ENCODE data around the gene CD99. TPM values are rescaled to one million over a fixed set of nuclear protein-coding genes. Genes with fewer than 3 reads are reported as not detected.

Gene CD99
- total RNA-seq, 2 donors from 2014 or later = 234 to 282 TPM

DNA sequence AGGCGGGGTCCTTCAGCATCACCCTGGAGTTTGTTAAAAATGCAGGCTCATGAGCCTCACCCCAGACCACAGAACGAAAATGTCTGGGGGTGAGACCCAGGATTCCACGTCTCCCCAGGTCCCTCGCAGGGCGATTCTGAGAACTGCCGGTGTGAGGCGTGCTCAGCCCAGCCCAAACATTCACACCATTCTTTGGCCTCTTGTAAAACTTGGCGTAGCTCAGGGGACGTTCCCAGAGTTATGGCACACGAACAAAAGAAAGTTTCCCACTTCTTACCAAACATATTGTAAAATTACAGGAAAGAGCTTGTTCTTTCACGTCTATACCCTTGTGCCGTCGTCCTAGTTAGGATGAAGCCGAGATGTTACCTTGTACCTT, 12.9 kb downstream of the CD99 start:
- Histone ChIP-seq H3K36me3 (no peaks in the 10 kb centered on the region), H3K4me3 (no peak overlapping the region), H3K4me1 (peaks cover 0 to 89% of the 10 kb centered on the region in 2 donors), H3K27me3 (no peaks in the 10 kb centered on the region), H3K9me3 (no peaks in the 10 kb centered on the region), H3K27ac (peak overlapping the region; percentile 67 to 76)
- no peak for DNase-seq (ENCODE audit: low spot score)
- TF ChIP-seq, protein P1, sequence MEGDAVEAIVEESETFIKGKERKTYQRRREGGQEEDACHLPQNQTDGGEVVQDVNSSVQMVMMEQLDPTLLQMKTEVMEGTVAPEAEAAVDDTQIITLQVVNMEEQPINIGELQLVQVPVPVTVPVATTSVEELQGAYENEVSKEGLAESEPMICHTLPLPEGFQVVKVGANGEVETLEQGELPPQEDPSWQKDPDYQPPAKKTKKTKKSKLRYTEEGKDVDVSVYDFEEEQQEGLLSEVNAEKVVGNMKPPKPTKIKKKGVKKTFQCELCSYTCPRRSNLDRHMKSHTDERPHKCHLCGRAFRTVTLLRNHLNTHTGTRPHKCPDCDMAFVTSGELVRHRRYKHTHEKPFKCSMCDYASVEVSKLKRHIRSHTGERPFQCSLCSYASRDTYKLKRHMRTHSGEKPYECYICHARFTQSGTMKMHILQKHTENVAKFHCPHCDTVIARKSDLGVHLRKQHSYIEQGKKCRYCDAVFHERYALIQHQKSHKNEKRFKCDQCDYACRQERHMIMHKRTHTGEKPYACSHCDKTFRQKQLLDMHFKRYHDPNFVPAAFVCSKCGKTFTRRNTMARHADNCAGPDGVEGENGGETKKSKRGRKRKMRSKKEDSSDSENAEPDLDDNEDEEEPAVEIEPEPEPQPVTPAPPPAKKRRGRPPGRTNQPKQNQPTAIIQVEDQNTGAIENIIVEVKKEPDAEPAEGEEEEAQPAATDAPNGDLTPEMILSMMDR (IDR thresholded peaks at IDR 0.05) = peak in 1 of 2 donors; percentile 53

DNA sequence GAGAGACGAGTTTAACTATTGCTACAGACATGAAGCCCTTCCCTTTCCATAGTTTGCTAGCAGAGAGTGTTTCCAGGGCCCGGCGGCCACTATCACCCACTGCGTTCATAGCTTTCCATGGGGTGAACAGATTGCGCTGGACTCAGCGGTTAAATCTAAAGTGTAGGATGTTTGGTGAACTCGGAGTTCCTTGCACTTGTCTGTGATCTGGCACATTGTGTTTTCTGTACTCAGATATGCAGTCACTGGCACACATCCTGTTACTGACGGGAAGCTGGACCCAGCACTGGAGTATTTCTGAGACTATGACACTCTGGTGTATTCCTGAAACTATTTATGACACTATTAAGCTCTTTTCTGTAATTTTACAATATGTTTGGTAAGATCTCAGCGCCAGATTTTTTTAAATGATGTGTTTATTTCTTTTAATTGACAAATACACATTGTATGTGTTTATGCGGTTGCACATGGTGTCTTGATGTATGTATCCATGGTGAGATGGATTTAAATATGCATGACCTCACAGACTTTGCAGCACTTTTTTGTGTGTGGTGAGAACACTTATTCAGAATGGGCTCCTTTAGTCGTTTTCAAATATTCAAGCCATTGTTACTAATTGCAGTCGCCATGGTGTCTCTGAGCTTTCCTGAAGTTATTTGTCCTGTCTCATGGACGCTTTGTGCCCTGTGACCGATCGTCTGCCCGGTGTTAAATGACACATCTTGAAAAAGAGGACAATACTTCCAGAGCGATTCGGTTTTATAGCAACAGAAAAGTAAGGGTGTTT, 14.1 kb downstream of the CD99 start:
- no peak for DNase-seq (ENCODE audit: low spot score)
- TF ChIP-seq, protein P1 (IDR thresholded peaks at IDR 0.05) = no peak
- peak overlapping the region; percentile 67 to 76 for H3K27ac ChIP-seq
- no peaks in the 10 kb centered on the region for H3K9me3 ChIP-seq
- H3K36me3 ChIP-seq = no peaks in the 10 kb centered on the region
- peaks cover 0 to 93% of the 10 kb centered on the region in 2 donors for H3K4me1 ChIP-seq
- H3K27me3 ChIP-seq = no peaks in the 10 kb centered on the region
- H3K4me3 ChIP-seq = no peak overlapping the region

- Histone ChIP-seq H3K4me3 (no peak overlapping the region), H3K36me3 (peaks cover under 1% of the 10 kb centered on the region), H3K9me3 (no peaks in the 10 kb centered on the region), H3K27ac (peak overlapping the region; percentile 66 to 76), H3K4me1 (peaks cover 0 to 82% of the 10 kb centered on the region in 2 donors), H3K27me3 (no peaks in the 10 kb centered on the region)
- TF ChIP-seq, protein P1 (IDR thresholded peaks at IDR 0.05) = no peak
- DNase-seq (ENCODE audit: low spot score) = peak; percentile 77
Observed at GRCh38 chrX:2707334-2707760, 16.3 kb downstream of the CD99 start.

DNA sequence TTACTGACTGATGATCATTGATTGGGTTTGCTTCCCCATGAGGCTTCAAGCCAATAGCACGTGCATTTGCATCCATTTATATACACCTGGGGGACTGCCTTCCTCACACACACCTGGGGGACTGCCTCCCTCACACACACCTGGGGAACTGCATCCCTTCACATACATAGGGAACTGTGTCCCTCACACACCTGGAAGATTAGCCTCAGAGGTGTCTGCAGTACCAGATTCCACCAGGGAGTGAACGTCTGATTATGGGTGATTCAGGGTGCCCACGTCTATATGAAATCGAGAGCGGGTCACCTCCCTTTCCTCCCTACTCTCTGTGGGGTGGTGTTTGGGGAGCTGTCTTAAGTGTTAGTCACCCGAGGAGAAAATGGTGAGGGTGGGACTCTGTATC, 16.9 kb downstream of the CD99 start:
- peaks cover 7% of the 10 kb centered on the region for H3K36me3 ChIP-seq
- no peaks in the 10 kb centered on the region for H3K27me3 ChIP-seq
- peaks cover 0 to 76% of the 10 kb centered on the region in 2 donors for H3K4me1 ChIP-seq
- H3K9me3 ChIP-seq = no peaks in the 10 kb centered on the region
- H3K27ac ChIP-seq = peak overlapping the region; percentile 66 to 76
- DNase-seq (ENCODE audit: low spot score) = no peak
- TF ChIP-seq, protein P1 (IDR thresholded peaks at IDR 0.05) = no peak
- H3K4me3 ChIP-seq = no peak overlapping the region

GRCh38 chrX:2708592-2709188, 17.6 kb downstream of the CD99 start:
- DNase-seq (ENCODE audit: low spot score) = no peak
- no peaks in the 10 kb centered on the region for H3K27me3 ChIP-seq
- peak overlapping the region; percentile 35 to 76 for H3K27ac ChIP-seq
- no peaks in the 10 kb centered on the region for H3K9me3 ChIP-seq
- peaks cover 0 to 69% of the 10 kb centered on the region in 2 donors for H3K4me1 ChIP-seq
- peaks cover 10% of the 10 kb centered on the region for H3K36me3 ChIP-seq
- TF ChIP-seq, protein P1 (IDR thresholded peaks at IDR 0.05) = no peak
- no peak overlapping the region for H3K4me3 ChIP-seq
